ENCODE measurements around the gene MGAT4A. TPM values are rescaled to one million over a fixed set of nuclear protein-coding genes. Genes with fewer than 3 reads are reported as not detected.

MGAT4A gene
- total and polyA plus RNA-seq, 2 experiments from 2014 or later: 4.4 to 5.6 TPM

DNA sequence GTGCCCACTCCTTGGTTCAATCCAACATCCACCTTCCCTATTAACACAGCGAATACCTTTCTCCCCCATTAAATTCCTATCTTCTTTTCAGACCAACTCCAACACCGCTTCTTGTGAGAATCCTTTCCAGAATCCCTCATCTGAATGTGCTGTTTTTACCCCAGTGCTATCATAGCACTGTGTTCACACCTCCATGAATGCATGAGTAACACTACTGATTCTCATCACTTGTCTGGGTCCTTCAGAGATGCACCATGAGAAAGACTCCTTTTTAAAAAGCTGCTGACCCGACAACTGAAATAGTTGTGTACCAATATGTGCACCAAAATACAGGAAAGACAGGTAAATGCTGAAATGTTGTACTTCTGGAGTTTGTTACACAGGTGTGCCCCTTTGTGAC, 18.8 kb downstream of the MGAT4A start:
- Histone ChIP-seq H3K9me2 (ENCODE audit: insufficient read depth) (no peaks in the 10 kb centered on the region), H3K27me3 (ENCODE audit: insufficient read depth) (no peaks in the 10 kb centered on the region), H3K4me2 (no peak overlapping the region), H4K20me1 (replicated peaks; ENCODE audit: insufficient read depth) (no peaks in the 10 kb centered on the region), H3F3A (replicated peaks; ENCODE audit: low read depth) (no peaks in the 10 kb centered on the region), H3K36me3 (ENCODE audit: insufficient read depth) (no peaks in the 10 kb centered on the region), H2AFZ (no peak overlapping the region), H3K79me2 (replicated peaks; ENCODE audit: insufficient read depth) (no peaks in the 10 kb centered on the region), H3K4me3 (no peak overlapping the region), H3K4me1 (ENCODE audit: insufficient read depth) (no peaks in the 10 kb centered on the region), H3K27ac (ENCODE audit: low read depth) (no peak overlapping the region)
- Mint-ChIP-seq H3K4me1 (no peaks in the 10 kb centered on the region), H3K27me3 (ENCODE audit: insufficient read depth, low read depth, poor library complexity) (no peaks in the 10 kb centered on the region), H3K27ac (no peak overlapping the region), H3K9me3 (no peaks in the 10 kb centered on the region), H3K4me3 (no peak overlapping the region), H3K36me3 (ENCODE audit: low read depth) (no peaks in the 10 kb centered on the region)
- TF ChIP-seq, protein P1, sequence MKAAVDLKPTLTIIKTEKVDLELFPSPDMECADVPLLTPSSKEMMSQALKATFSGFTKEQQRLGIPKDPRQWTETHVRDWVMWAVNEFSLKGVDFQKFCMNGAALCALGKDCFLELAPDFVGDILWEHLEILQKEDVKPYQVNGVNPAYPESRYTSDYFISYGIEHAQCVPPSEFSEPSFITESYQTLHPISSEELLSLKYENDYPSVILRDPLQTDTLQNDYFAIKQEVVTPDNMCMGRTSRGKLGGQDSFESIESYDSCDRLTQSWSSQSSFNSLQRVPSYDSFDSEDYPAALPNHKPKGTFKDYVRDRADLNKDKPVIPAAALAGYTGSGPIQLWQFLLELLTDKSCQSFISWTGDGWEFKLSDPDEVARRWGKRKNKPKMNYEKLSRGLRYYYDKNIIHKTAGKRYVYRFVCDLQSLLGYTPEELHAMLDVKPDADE (IDR thresholded peaks at IDR 0.05): no peak
- ATAC-seq (no peak), DNase-seq (ENCODE audit: low spot score) (no peak)

GRCh38 chr2:98711506-98711905, 19.4 kb downstream of the MGAT4A start:
- Mint-ChIP-seq H3K4me1 (no peaks in the 10 kb centered on the region), H3K36me3 (ENCODE audit: low read depth) (no peaks in the 10 kb centered on the region), H3K9me3 (no peaks in the 10 kb centered on the region), H3K4me3 (no peak overlapping the region), H3K27me3 (ENCODE audit: insufficient read depth, low read depth, poor library complexity) (no peaks in the 10 kb centered on the region), H3K27ac (no peak overlapping the region)
- Histone ChIP-seq H2AFZ (no peak overlapping the region), H3K4me2 (no peak overlapping the region), H3K79me2 (replicated peaks; ENCODE audit: insufficient read depth) (no peaks in the 10 kb centered on the region), H3K4me1 (ENCODE audit: insufficient read depth) (no peaks in the 10 kb centered on the region), H4K20me1 (replicated peaks; ENCODE audit: insufficient read depth) (no peaks in the 10 kb centered on the region), H3K27ac (ENCODE audit: low read depth) (no peak overlapping the region), H3K36me3 (ENCODE audit: insufficient read depth) (no peaks in the 10 kb centered on the region), H3K27me3 (ENCODE audit: insufficient read depth) (no peaks in the 10 kb centered on the region), H3K4me3 (no peak overlapping the region), H3F3A (replicated peaks; ENCODE audit: low read depth) (no peaks in the 10 kb centered on the region), H3K9me2 (ENCODE audit: insufficient read depth) (no peaks in the 10 kb centered on the region)
- DNase-seq (ENCODE audit: low spot score) (no peak), ATAC-seq (no peak)
- TF ChIP-seq ZNF114 (CRISPR knock-in tag; IDR thresholded peaks at IDR 0.05): no peak

GRCh38 chr2:98710734-98711133, 20.2 kb downstream of the MGAT4A start:
- DNase-seq (ENCODE audit: low spot score): no peak
- H3K4me1 Mint-ChIP-seq: no peaks in the 10 kb centered on the region
- Histone ChIP-seq H4K20me1 (replicated peaks; ENCODE audit: insufficient read depth) (no peaks in the 10 kb centered on the region), H3K4me2 (no peak overlapping the region), H3K27ac (ENCODE audit: low read depth) (no peak overlapping the region), H2AFZ (no peak overlapping the region), H3F3A (replicated peaks; ENCODE audit: low read depth) (no peaks in the 10 kb centered on the region), H3K79me2 (replicated peaks; ENCODE audit: insufficient read depth) (no peaks in the 10 kb centered on the region), H3K27me3 (ENCODE audit: insufficient read depth) (no peaks in the 10 kb centered on the region), H3K9me2 (ENCODE audit: insufficient read depth) (no peaks in the 10 kb centered on the region), H3K4me1 (ENCODE audit: insufficient read depth) (no peaks in the 10 kb centered on the region), H3K4me3 (no peak overlapping the region), H3K36me3 (ENCODE audit: insufficient read depth) (no peaks in the 10 kb centered on the region)
- no peak overlapping the region for H3K4me3 Mint-ChIP-seq
- no peaks in the 10 kb centered on the region for H3K9me3 Mint-ChIP-seq
- no peak overlapping the region for H3K27ac Mint-ChIP-seq
- no peaks in the 10 kb centered on the region for H3K36me3 Mint-ChIP-seq (ENCODE audit: low read depth)
- H3K27me3 Mint-ChIP-seq (ENCODE audit: insufficient read depth, low read depth, poor library complexity): no peaks in the 10 kb centered on the region
- ATAC-seq: no peak
- TF ChIP-seq NANOG (IDR thresholded peaks at IDR 0.05; ENCODE audit: borderline replicate concordance) (no peak), EZH2phosphoT487 (IDR thresholded peaks at IDR 0.05; ENCODE audit: unreplicated experiment) (no peak), STAT1 (IDR thresholded peaks at IDR 0.05; ENCODE audit: unreplicated experiment) (no peak), REST (IDR thresholded peaks at IDR 0.05; ENCODE audit: unreplicated experiment) (no peak), EZH2 (IDR thresholded peaks at IDR 0.05; ENCODE audit: low read depth, unreplicated experiment) (no peak), CTCF (conservative IDR thresholded peaks at IDR 0.05; ENCODE audit: low read depth in 2 of 2) (no peak), ZNF331 (CRISPR knock-in tag; IDR thresholded peaks at IDR 0.05; ENCODE audit: low read depth) (no peak)
- TF ChIP-seq, protein P1 (IDR thresholded peaks at IDR 0.05): no peak

Data from GM23338 (cell line).